Measurements from ENCODE around the gene MYZAP. TPM values are rescaled to one million over a fixed set of nuclear protein-coding genes. Genes with fewer than 3 reads are reported as not detected.

Gene MYZAP
- total and polyA plus RNA-seq, 2 of the 4 experiments (the other 2 are of a cell fraction): not detected

- Histone ChIP-seq H3K9me3 (ENCODE audit: control insufficient read depth, insufficient read depth, low read length) (no peaks in the 10 kb centered on the region), H4K91ac (ENCODE audit: insufficient read depth, low read depth, low read length) (no peak overlapping the region), H3K4ac (ENCODE audit: low read depth, low read length) (no peak overlapping the region), H3K9ac (ENCODE audit: low read depth, low read length) (no peak overlapping the region), H2BK20ac (ENCODE audit: low read depth, low read length) (no peak overlapping the region), H3K14ac (replicated peaks; ENCODE audit: low read depth, low read length) (no peak overlapping the region), H3K4me3 (ENCODE audit: insufficient read depth, low read depth, low read length) (no peak overlapping the region), H3K4me2 (ENCODE audit: low read depth, low read length) (no peak overlapping the region), H4K8ac (ENCODE audit: low read depth in 2 of 2, low read length in 2 of 2) (no peak overlapping the region), H3K18ac (ENCODE audit: low read depth, low read length) (no peak overlapping the region), H3K23ac (ENCODE audit: low read depth, low read length) (no peak overlapping the region), H3K36me3 (ENCODE audit: control insufficient read depth, insufficient read depth, low read length) (no peaks in the 10 kb centered on the region), H3K4me1 (ENCODE audit: control insufficient read depth, insufficient read depth, low read length) (peaks cover 1% of the 10 kb centered on the region; the same call in 1 of the 2 replicates), H3K56ac (ENCODE audit: extremely low read depth, insufficient read depth, low read length) (no peak overlapping the region), H3K27me3 (ENCODE audit: control insufficient read depth, insufficient read depth, low read length) (peaks cover 27% of the 10 kb centered on the region), H2AK9ac (replicated peaks; ENCODE audit: low read depth, low read length, poor library complexity) (no peak overlapping the region), H3K79me1 (ENCODE audit: low read depth in 1 of 2, low read length in 2 of 2) (no peaks in the 10 kb centered on the region), H2BK15ac (ENCODE audit: low read depth, low read length) (no peak overlapping the region), H2AFZ (replicated peaks; ENCODE audit: low read length, poor library complexity) (no peak overlapping the region), H2BK5ac (ENCODE audit: low read depth, low read length, poor library complexity, severe bottlenecking) (no peak overlapping the region), H3K9me1 (ENCODE audit: insufficient read depth, low read length) (0 out of 2 replicates have a peak, but pooled peaks cover 1% of the 10 kb centered on the region), H4K20me1 (ENCODE audit: insufficient read depth, low read length) (no peaks in the 10 kb centered on the region), H3K27ac (ENCODE audit: insufficient read depth, low read length) (no peak overlapping the region), H4K5ac (ENCODE audit: low read depth, low read length) (no peak overlapping the region), H2BK120ac (ENCODE audit: low read depth, low read length) (no peak overlapping the region), H2AK5ac (ENCODE audit: low read depth, low read length) (no peak overlapping the region)
- WGBS, 2 experiments (ENCODE audit: extremely low coverage in 2 of 2, insufficient read length in 1 of 2): no CpG with 5 or more reads among the region's 8 CpGs
- ChIA-PET CTCF (interaction anchor here (1.3 kb wide), 1 partner anchor 18 kb away, joined by 3 read pairs; no protein-coding TSS in a partner anchor), POLR2A (ENCODE audit: unreplicated experiment) (no interaction called here)
- in situ Hi-C loops (cut with MboI; ENCODE audit: low sequenced_read_pairs) (loop anchor here (25.0 kb wide), 2 partner anchors 634 to 734 kb away; partner anchors contain the start of gene TCF12), dilution Hi-C loops (cut with HindIII; ENCODE audit: low sequenced_read_pairs, unreplicated experiment) (loop anchor here (25.0 kb wide), 1 partner anchor 209 kb away; no protein-coding TSS in a partner anchor), intact Hi-C loops (cut with micrococcal nuclease) (no loop called here)
- ATAC-seq (ENCODE audit: low read depth): no peak
- DNase-seq: no peak
- no peak for TF ChIP-seq CEBPB (IDR thresholded peaks at IDR 0.05; ENCODE audit: low read depth, low read length)
- no peak for TF ChIP-seq MAZ (IDR thresholded peaks at IDR 0.05; ENCODE audit: borderline replicate concordance, low read depth, low read length)
- TF ChIP-seq RFX5 (IDR thresholded peaks at IDR 0.05; ENCODE audit: low read depth, low read length): no peak
- TF ChIP-seq CHD1 (IDR thresholded peaks at IDR 0.05; ENCODE audit: low read depth, low read length): no peak
- no peak for TF ChIP-seq POLR2A (IDR thresholded peaks at IDR 0.05; ENCODE audit: low read depth, low read length)
- no peak for TF ChIP-seq SMC3 (IDR thresholded peaks at IDR 0.05; ENCODE audit: low read depth, low read length)
- TF ChIP-seq RCOR1 (IDR thresholded peaks at IDR 0.05; ENCODE audit: insufficient replicate concordance, low read length): no peak
- no peak for TF ChIP-seq MAFK (IDR thresholded peaks at IDR 0.05; ENCODE audit: low read depth, low read length)
- TF ChIP-seq BHLHE40 (IDR thresholded peaks at IDR 0.05; ENCODE audit: low read depth, low read length): no peak
- TF ChIP-seq, protein P1, sequence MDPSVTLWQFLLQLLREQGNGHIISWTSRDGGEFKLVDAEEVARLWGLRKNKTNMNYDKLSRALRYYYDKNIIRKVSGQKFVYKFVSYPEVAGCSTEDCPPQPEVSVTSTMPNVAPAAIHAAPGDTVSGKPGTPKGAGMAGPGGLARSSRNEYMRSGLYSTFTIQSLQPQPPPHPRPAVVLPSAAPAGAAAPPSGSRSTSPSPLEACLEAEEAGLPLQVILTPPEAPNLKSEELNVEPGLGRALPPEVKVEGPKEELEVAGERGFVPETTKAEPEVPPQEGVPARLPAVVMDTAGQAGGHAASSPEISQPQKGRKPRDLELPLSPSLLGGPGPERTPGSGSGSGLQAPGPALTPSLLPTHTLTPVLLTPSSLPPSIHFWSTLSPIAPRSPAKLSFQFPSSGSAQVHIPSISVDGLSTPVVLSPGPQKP (IDR thresholded peaks at IDR 0.05; ENCODE audit: borderline replicate concordance, low read depth, low read length): no peak
- TF ChIP-seq NFE2L2 (IDR thresholded peaks at IDR 0.05; ENCODE audit: low read depth, low read length): no peak
- no peak for TF ChIP-seq MXI1 (IDR thresholded peaks at IDR 0.05; ENCODE audit: borderline replicate concordance, low read depth, low read length)
- no peak for TF ChIP-seq RAD21 (IDR thresholded peaks at IDR 0.05; ENCODE audit: low read length)
- no peak for TF ChIP-seq FOS (IDR thresholded peaks at IDR 0.05; ENCODE audit: low read depth, low read length)
- no peak for TF ChIP-seq CTCF (conservative IDR thresholded peaks at IDR 0.05; ENCODE audit: low read depth, low read length)
- TF ChIP-seq USF2 (IDR thresholded peaks at IDR 0.05; ENCODE audit: low read depth, low read length): no peak
- no TSS peak for BruUV-seq (replicated peaks)
Observed at GRCh38 chr15:57545995-57546394, 45.7 kb upstream of the MYZAP start.
